AG08396 (cell line): Measurements from ENCODE around the gene KIF2A.
A peak's percentile ranks its signal among the peaks of the same experiment; 100 is the strongest.
"Not testable (repeated sequence)": the region's sequence is repeated elsewhere in the genome, so short reads cannot be mapped to it uniquely, and the experiment has no call there.

Source experiments
- DNase-seq: peaks from one replicate; pipeline ENCODE4 v3.0.0; 2012; ENCODE audit warnings: low spot score, mixed read lengths

The KIF2A gene

GRCh38 chr5:62291829-62292228 is 14.2 kb upstream of the KIF2A start:
- DNase-seq: not testable (repeated sequence)

- DNase-seq: no peak
Measured at GRCh38 chr5:62296998-62297397, 9.0 kb upstream of the KIF2A start.

GRCh38 chr5:62298118-62298517 is 7.9 kb upstream of the KIF2A start:
- no peak for DNase-seq

GRCh38 chr5:62299101-62299500 is 6.9 kb upstream of the KIF2A start:
- DNase-seq: no peak

GRCh38 chr5:62299600-62299999 is 6.4 kb upstream of the KIF2A start:
- no peak for DNase-seq

DNA sequence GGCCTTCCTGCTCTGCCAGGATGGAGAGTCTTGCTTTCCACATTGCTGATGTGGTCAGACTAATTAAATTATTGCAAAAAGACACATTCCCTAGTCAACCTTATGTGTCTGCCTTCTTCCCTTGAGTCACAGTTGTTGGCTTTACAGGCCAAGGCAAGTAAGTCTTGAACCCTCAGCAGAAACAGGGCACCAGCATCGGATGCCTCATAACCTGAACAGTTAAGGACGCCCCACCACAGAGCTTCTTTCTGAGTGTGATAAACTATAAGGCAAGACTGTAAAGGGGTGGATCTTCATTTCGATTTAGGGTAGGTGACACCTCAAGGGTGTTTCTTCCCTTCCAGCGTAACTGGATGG is 670 bp upstream of the KIF2A start:
- DNase-seq: no peak

GRCh38 chr5:62306323-62306895 is 403 bp downstream of the KIF2A start:
- no peak for DNase-seq

- DNase-seq: peak; percentile 47
Measured at GRCh38 chr5:62306896-62307689, 1.1 kb downstream of the KIF2A start.

DNA sequence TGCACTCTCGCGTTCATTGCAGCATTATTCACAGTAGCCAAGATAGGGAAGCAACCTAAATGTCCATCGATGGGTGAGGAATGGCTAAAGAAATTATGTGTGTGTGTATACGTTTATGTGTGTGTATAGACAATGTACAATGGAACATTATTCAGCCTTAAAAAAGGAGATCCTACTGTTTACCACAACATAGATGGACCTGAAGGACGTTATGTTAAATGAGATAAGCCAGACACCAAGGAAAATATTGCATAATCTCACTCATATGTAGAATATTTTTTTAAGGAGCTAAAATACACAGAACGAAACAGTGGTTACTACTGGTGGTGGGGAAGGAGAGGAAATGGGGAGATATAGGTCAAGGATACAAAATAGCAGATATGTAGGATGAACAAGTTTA is 2.4 kb downstream of the KIF2A start:
- DNase-seq: no peak

GRCh38 chr5:62309107-62309506 is 3.1 kb downstream of the KIF2A start:
- no peak for DNase-seq

DNA sequence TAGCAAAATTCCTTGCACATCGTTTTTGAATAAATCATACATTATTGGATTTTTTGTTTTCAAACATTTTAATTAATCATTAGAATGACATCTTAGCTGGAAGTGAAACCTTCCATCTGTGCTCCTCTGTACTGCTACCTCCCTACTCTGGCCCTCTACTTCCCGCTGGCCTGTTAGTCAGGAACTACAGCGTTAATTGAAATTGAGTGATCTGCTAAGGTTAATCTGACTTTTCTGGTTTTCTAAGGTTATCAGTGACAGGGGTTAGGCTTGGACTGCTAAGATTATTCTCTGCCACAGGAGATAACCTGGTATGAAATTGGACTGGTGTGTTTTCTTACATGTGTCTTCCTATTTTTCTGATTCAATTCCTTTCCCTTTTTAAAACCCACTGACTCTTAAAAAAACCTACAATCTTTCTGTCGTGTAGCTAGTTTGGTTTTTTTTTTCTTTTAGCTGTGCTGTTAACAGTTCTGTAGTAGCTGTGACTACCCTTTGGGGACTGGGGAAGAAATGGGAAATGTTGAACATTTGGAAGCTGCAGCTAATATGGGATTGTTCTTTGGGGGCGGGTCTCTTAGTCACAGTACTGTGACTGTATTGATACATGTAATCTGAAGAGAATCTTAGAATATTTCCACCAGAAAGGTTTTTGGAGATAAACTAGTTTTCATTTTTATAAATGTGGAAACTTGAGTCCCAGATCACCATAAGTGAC is 4.6 kb downstream of the KIF2A start:
- no peak for DNase-seq

- DNase-seq: peak; percentile 19
Measured at GRCh38 chr5:62312036-62312435, 6.0 kb downstream of the KIF2A start.

DNA sequence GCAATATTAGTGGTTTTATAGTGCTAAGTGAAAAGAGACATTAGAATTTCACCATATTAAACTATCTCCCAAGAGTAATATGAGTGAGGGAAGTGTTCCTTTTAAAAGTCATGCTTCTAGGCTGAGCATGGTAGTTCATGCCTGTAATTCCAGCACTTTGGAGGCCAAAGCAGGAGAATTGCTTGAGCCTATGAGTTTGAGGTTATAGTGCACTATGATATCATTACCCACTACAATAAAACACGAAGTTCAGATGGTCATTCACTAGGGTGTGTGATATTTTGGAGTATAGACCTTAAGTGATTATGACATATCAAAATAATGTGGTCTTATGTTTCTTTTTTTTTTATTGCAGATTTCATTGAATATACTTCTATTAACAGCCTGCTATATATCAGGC is 6.7 kb downstream of the KIF2A start:
- DNase-seq: no peak

GRCh38 chr5:62314213-62314830 is 8.3 kb downstream of the KIF2A start:
- DNase-seq: no peak

GRCh38 chr5:62315376-62316175 is 9.6 kb downstream of the KIF2A start:
- no peak for DNase-seq

GRCh38 chr5:62316176-62316502 is 10.1 kb downstream of the KIF2A start:
- no peak for DNase-seq

GRCh38 chr5:62317810-62318209 is 11.8 kb downstream of the KIF2A start:
- no peak for DNase-seq

DNA sequence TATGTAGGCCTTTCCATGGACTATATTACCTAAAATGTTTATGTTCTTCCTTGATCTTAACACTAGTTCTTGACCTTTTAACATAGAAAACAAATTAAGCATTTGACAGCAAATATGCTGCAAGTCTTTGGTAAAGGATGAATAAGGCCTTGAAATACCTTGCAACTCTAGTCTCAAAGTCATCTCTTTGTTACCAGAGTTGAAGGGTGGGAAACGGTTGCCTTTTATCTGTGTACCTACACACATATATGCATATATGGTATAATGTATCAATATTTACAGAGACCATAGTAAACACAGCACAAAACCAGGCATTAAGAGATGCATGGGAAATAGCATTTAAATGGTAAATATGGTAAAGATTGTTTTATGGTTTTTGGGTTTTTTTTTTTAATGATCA is 16.5 kb downstream of the KIF2A start:
- DNase-seq: no peak

GRCh38 chr5:62326302-62326701 is 20.3 kb downstream of the KIF2A start:
- no peak for DNase-seq

DNA sequence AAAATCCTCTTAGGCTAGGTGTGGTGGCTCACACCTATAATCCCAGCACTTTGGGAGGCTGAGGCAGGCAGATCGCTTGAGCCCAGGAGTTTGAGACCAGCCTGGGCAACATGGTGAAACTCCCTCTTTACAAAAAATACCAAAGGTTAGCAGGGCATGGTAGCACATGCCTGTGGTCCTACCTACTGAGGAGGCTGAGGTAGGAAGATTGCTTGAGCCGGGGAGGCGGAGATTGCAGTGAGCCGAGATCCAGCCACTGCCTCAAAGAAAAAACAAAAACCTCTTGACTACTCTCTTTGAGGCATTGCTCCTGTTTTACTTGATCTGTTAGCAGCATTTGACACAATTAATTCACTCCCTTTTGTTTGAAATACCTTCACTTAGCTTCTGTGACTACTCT is 20.7 kb downstream of the KIF2A start:
- DNase-seq: no peak

GRCh38 chr5:62327138-62328053 is 21.4 kb downstream of the KIF2A start:
- DNase-seq: no peak
